ENCODE measurements around the gene NELFB. TPM values are rescaled to one million over a fixed set of nuclear protein-coding genes. Genes with fewer than 3 reads are reported as not detected.
A peak's percentile ranks its signal among the peaks of the same experiment; 100 is the strongest.

The NELFB gene
- total RNA-seq, 3 donors from 2014 or later (not counting 1 experiment from before 2014, with no cell fraction given) = 42.9 to 53.8 (median 52.6) TPM

DNA sequence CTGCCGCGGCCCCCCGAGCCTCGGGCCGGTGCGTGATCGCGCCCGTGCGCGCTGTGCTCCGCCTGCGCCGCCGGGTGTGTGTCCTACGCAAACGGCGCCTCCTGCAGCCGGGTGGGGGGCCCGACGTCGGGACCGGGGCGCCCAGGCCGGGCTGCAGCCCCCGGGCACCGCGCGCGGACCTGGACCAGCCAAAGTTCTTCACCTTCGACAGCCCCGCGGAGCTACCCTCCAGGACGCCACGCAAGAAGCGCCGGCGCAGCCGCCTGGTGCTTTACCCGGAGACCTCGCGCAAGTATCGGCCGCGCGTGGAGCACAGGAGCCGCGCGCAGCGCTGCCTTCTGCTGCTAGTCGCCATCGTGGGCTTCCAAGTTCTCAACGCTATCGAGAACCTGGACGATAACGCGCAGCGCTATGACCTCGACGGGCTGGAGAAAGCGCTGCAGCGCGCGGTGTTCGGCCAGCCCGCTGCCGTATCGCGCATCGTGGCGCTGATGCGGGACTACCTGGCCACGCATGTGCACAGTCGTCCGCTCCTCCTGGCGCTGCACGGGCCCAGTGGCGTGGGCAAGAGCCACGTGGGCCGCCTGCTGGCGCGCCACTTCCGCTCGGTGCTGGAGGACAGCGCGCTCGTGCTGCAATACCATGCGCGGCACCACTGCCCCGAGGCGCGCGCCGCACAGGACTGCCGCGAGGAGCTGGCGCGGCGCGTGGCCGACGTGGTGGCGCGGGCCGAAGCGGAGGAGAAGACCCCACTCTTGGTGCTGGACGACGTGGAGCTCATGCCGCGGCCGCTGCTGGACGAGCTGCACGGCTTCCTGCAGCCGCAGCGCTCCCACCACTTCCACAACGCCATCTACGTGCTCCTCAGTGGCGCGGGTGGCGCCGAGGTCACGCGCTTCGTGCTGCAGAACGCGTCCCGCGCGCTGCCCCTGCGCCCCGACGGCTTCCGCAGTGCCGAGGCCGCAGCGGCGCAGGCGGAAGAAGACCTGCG lies 23.9 kb downstream of the NELFB start:
- Mint-ChIP-seq H3K36me3 (no peaks in the 10 kb centered on the region), H3K4me3 (no peak overlapping the region), H3K27me3 (ENCODE audit: low read depth in 2 of 2) (no peaks in the 10 kb centered on the region), H3K4me1 (peaks cover 13 to 43% of the 10 kb centered on the region in 2 donors), H3K27ac (no peak overlapping the region), H3K9me3 (no peaks in the 10 kb centered on the region)
- TF ChIP-seq, protein P1, sequence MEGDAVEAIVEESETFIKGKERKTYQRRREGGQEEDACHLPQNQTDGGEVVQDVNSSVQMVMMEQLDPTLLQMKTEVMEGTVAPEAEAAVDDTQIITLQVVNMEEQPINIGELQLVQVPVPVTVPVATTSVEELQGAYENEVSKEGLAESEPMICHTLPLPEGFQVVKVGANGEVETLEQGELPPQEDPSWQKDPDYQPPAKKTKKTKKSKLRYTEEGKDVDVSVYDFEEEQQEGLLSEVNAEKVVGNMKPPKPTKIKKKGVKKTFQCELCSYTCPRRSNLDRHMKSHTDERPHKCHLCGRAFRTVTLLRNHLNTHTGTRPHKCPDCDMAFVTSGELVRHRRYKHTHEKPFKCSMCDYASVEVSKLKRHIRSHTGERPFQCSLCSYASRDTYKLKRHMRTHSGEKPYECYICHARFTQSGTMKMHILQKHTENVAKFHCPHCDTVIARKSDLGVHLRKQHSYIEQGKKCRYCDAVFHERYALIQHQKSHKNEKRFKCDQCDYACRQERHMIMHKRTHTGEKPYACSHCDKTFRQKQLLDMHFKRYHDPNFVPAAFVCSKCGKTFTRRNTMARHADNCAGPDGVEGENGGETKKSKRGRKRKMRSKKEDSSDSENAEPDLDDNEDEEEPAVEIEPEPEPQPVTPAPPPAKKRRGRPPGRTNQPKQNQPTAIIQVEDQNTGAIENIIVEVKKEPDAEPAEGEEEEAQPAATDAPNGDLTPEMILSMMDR (IDR thresholded peaks at IDR 0.05) = no peak
- no peak for ATAC-seq
- H3K4me1 ChIP-seq (ENCODE audit: control insufficient read depth, insufficient read depth, low read length) = peaks cover 43% of the 10 kb centered on the region
- H3K27ac ChIP-seq (ENCODE audit: low read length) = no peak overlapping the region
- peaks cover 7% of the 10 kb centered on the region for H3K36me3 ChIP-seq (ENCODE audit: control insufficient read depth, insufficient read depth, low read length)
- 95% methylated on average over 139 of the region's 139 CpGs for WGBS (ENCODE audit: insufficient coverage)
- DNase-seq = no peak
- H3K9me3 ChIP-seq (ENCODE audit: control insufficient read depth, insufficient read depth, low read length) = no peaks in the 10 kb centered on the region
- no peaks in the 10 kb centered on the region for H3K27me3 ChIP-seq (ENCODE audit: control insufficient read depth, insufficient read depth, low read length)
- no peak overlapping the region for H3K4me3 ChIP-seq (ENCODE audit: low read length)
- intact Hi-C loops (cut with micrococcal nuclease) = no loop called here

DNA sequence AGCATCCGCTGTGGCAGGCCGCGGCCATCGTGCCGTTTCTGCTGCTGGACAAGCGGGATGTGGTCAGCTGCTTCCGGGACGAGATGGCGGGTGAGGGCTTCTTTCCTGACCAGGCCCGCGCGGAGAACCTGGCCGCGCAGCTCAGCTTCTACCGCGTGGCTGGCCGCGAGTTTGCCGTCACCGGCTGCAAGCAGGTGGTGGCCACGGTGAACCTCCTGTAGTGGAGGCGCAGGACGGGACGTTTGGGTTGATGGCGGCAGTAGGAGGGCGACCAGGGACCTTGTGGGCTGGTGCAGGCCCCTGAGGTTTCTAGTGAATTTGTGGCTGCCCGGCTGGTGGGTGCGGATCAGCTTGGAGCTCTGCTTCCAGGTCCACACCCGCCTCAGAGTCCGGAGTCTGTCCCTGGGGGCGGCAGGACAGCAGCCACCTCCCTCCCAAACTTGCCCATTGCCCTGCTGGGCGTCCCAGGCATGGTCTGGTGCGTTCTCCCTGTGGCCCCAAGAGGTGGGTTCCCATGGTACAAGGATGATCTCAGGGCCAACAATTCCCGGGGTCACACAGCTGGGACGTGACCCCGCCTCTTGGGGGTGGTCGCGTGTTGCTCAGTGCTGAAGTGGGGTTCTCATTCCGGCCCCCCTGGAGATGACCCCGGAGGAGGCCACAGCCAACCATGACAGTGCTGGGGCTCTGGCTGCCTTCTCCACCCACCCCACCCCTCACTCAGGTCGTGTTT lies 24.8 kb downstream of the NELFB start:
- intact Hi-C loops (cut with micrococcal nuclease) = no loop called here
- no peak overlapping the region for H3K4me3 ChIP-seq (ENCODE audit: low read length)
- no peaks in the 10 kb centered on the region for H3K27me3 ChIP-seq (ENCODE audit: control insufficient read depth, insufficient read depth, low read length)
- Mint-ChIP-seq H3K4me1 (peaks cover 13 to 37% of the 10 kb centered on the region in 2 donors), H3K4me3 (peak overlapping the region; percentile 42), H3K9me3 (no peaks in the 10 kb centered on the region), H3K27ac (no peak overlapping the region), H3K27me3 (ENCODE audit: low read depth in 2 of 2) (no peaks in the 10 kb centered on the region), H3K36me3 (no peaks in the 10 kb centered on the region)
- no peak for DNase-seq
- H3K4me1 ChIP-seq (ENCODE audit: control insufficient read depth, insufficient read depth, low read length) = peaks cover 43% of the 10 kb centered on the region
- WGBS (ENCODE audit: insufficient coverage) = 94% methylated on average over 40 of the region's 41 CpGs
- no peaks in the 10 kb centered on the region for H3K9me3 ChIP-seq (ENCODE audit: control insufficient read depth, insufficient read depth, low read length)
- no peak overlapping the region for H3K27ac ChIP-seq (ENCODE audit: low read length)
- peaks cover 7% of the 10 kb centered on the region for H3K36me3 ChIP-seq (ENCODE audit: control insufficient read depth, insufficient read depth, low read length)
- ATAC-seq = no peak
- TF ChIP-seq, protein P1 (IDR thresholded peaks at IDR 0.05) = no peak

DNA sequence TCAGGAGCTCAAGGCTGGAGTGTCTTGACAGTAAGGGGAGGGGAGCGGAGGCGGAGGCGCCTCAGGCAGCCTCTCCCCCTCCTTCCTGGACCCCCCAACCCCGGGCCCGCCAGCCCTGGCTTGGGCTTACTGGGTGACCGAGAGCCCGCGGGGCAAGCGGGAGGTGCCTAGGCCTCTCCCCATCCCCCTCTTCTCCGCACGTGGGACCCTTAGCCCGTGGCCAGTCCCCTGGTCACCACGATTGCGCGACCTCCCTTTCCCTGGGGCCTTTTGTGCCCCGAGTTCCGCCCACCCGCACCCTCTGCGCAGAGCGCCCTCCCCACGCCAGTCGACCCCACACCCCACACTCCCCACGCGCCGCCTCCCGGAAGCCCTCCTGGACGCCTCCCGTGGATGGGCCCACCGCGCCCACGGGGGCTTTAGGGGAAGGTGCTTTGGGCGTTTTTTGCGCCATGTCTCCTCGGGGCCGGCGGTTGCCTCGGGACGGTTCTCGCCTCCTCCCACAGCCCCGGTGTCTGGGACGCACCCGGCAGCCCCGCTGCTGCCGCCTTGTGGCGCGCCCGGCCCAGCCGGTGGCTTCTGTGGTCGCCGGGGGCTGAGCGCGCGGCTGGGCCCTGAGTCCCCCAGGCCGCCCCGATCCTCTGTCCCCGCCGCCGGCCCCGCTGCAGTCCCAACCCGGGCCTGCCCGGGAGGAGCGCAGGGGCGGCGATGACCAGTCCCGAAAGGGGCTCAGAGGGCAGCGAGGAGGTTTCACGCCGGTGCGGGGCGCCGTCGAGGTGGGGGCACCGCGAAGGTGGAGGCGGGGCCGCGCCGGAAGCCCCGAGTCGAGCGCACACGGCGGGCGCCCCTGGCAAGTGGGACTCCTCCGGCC lies 25.6 kb downstream of the NELFB start:
- H3K27me3 Mint-ChIP-seq (ENCODE audit: low read depth in 2 of 2) = no peaks in the 10 kb centered on the region
- Histone ChIP-seq H3K27ac (ENCODE audit: low read length) (no peak overlapping the region), H3K36me3 (ENCODE audit: control insufficient read depth, insufficient read depth, low read length) (peaks cover 7% of the 10 kb centered on the region), H3K27me3 (ENCODE audit: control insufficient read depth, insufficient read depth, low read length) (no peaks in the 10 kb centered on the region), H3K9me3 (ENCODE audit: control insufficient read depth, insufficient read depth, low read length) (no peaks in the 10 kb centered on the region), H3K4me1 (ENCODE audit: control insufficient read depth, insufficient read depth, low read length) (peaks cover 38% of the 10 kb centered on the region), H3K4me3 (ENCODE audit: low read length) (no peak overlapping the region)
- 45% methylated on average over 82 of the region's 85 CpGs for WGBS (ENCODE audit: insufficient coverage)
- no peak overlapping the region for H3K27ac Mint-ChIP-seq
- no peaks in the 10 kb centered on the region for H3K36me3 Mint-ChIP-seq
- no peak overlapping the region for H3K4me3 Mint-ChIP-seq
- DNase-seq (peak in 1 of 2 donors; percentile 32), ATAC-seq (peak; percentile 31 to 66 (median 34))
- TF ChIP-seq, protein P1 (IDR thresholded peaks at IDR 0.05) = peak; percentile 21
- peaks cover 7 to 29% of the 10 kb centered on the region in 2 donors for H3K4me1 Mint-ChIP-seq
- intact Hi-C loops (cut with micrococcal nuclease) = no loop called here
- no peaks in the 10 kb centered on the region for H3K9me3 Mint-ChIP-seq

Measured in natural killer cell (primary cell).